Measurements from ENCODE around the gene FAM193A.
"Not testable (repeated sequence)": the region's sequence is repeated elsewhere in the genome, so short reads cannot be mapped to it uniquely, and the experiment has no call there.

Gene FAM193A

GRCh38 chr4:2732526-2732925 is 196.1 kb downstream of the FAM193A start:
- no peak for DNase-seq

GRCh38 chr4:2733001-2733843 is 196.8 kb downstream of the FAM193A start:
- no peak for DNase-seq

- DNase-seq = no peak
These were observed 197.6 kb downstream of the FAM193A start for GRCh38 chr4:2733844-2734574.

GRCh38 chr4:2734612-2735011 is 198.2 kb downstream of the FAM193A start:
- DNase-seq = no peak

GRCh38 chr4:2735869-2736268 is 199.4 kb downstream of the FAM193A start:
- DNase-seq = no peak

GRCh38 chr4:2738296-2738695 is 201.8 kb downstream of the FAM193A start:
- not testable (repeated sequence) for DNase-seq

- DNase-seq = no peak
These were observed 205.2 kb downstream of the FAM193A start for GRCh38 chr4:2741626-2742025.

- no peak for DNase-seq
These were observed 205.8 kb downstream of the FAM193A start for GRCh38 chr4:2742081-2742822.

- DNase-seq = no peak
These were observed 206.5 kb downstream of the FAM193A start for GRCh38 chr4:2742823-2743517.

GRCh38 chr4:2743518-2744445 is 207.3 kb downstream of the FAM193A start:
- DNase-seq = no peak

GRCh38 chr4:2744576-2745270 is 208.3 kb downstream of the FAM193A start:
- DNase-seq = no peak

- DNase-seq = no peak
These were observed 209.1 kb downstream of the FAM193A start for GRCh38 chr4:2745516-2745915.

- peak; percentile 83 for DNase-seq
These were observed 209.7 kb downstream of the FAM193A start for GRCh38 chr4:2745981-2746806.

GRCh38 chr4:2746891-2747695 is 210.6 kb downstream of the FAM193A start:
- DNase-seq = no peak

GRCh38 chr4:2750719-2751605 is 214.5 kb downstream of the FAM193A start:
- no peak for DNase-seq

- DNase-seq = no peak
These were observed 217.0 kb downstream of the FAM193A start for GRCh38 chr4:2753436-2753835.

GRCh38 chr4:2754848-2755819 is 218.7 kb downstream of the FAM193A start:
- DNase-seq = no peak

All from activated CD8-positive, alpha-beta memory T cell treated with anti-CD3 and anti-CD28 coated beads, Interleukin-2, amount 50 U/mL, for 4 hours (primary cell).